Smooth muscle cell (in vitro differentiated cells): ENCODE results near the gene CAMK1D. TPM values are rescaled to one million over a fixed set of nuclear protein-coding genes. Genes with fewer than 3 reads are reported as not detected.

Source experiments
- DNase-seq: peaks from one replicate; lab custom pipeline; 2025; ENCODE audit not compliant: unreplicated experiment; lab: John Stamatoyannopoulos, UW
- H2AFZ ChIP-seq: fragments of 200-600 bp; sonication (generic); 2 replicates; pipeline ENCODE4 v1.6.0; 2016; ENCODE audit warnings: antibody characterized with exemption, low read depth, mild to moderate bottlenecking
- H3F3A ChIP-seq: fragments of 200-600 bp; sonication (generic); 2 replicates; pipeline ENCODE4 v1.6.0; 2017; ENCODE audit warnings: antibody characterized with exemption, low read depth
- H3K27ac ChIP-seq: fragments of 200-600 bp; sonication (generic); 2 replicates; pipeline ENCODE4 v1.5.1; 2016; ENCODE audit warnings: low read depth, mild to moderate bottlenecking
- H3K27me3 ChIP-seq: fragments of 200-600 bp; sonication (generic); 2 replicates; pipeline ENCODE4 v1.6.1; 2016; ENCODE audit warnings: low read depth, mild to moderate bottlenecking
- H3K36me3 ChIP-seq: fragments of 200-600 bp; sonication (generic); 2 replicates; pipeline ENCODE4 v1.5.1; 2016; ENCODE audit warnings: low read depth
- H3K4me1 ChIP-seq: fragments of 200-600 bp; sonication (generic); 2 replicates; pipeline ENCODE4 v1.5.1; 2016; ENCODE audit warnings: low read depth
- H3K4me2 ChIP-seq: fragments of 200-600 bp; sonication (generic); 2 replicates; pipeline ENCODE4 v1.6.0; 2016; ENCODE audit warnings: mild to moderate bottlenecking
- H3K4me3 ChIP-seq: fragments of 200-600 bp; sonication (generic); 2 replicates; pipeline ENCODE4 v1.5.1; 2016; ENCODE audit warnings: mild to moderate bottlenecking
- H3K79me2 ChIP-seq: fragments of 200-600 bp; sonication (generic); 2 replicates; pipeline ENCODE4 v1.6.0; 2016; ENCODE audit warnings: low read depth, mild to moderate bottlenecking
- H3K9ac ChIP-seq: fragments of 200-600 bp; sonication (generic); 2 replicates; pipeline ENCODE4 v1.6.0; 2016; ENCODE audit warnings: low read depth
- H3K9me3 ChIP-seq: fragments of 200-600 bp; sonication (generic); replicated peaks from 2 replicates; pipeline ENCODE4 v1.5.1; 2016; ENCODE audit warnings: low read depth
- H4K20me1 ChIP-seq: fragments of 200-600 bp; sonication (generic); 2 replicates; pipeline ENCODE4 v1.6.0; 2016; ENCODE audit warnings: low read depth
- WGBS: methylation state at CpG from one replicate; pipeline ENCODE4 v1.1.7; 2016; ENCODE audit warnings: low lambda C conversion rate; 5-methylcytosine and 5-hydroxymethylcytosine counted together
- polyA plus RNA-seq: library from polyadenylated mRNA; unstranded; fragments of >200 nt; fragmentation: Nextera tagmentation; extraction: Ambion mirVana; gene quantifications from 2 replicates; pipeline ENCODE4 v1.2.1, GENCODE V29; 2016
- total RNA-seq: library from RNA; depleted of rRNA; stranded (reverse); fragments of >200 nt; gene quantifications from 2 replicates; pipeline ENCODE4 v1.2.3, GENCODE V29; 2014
- TF ChIP-seq, protein P1 (sequence below): fragments of 200-600 bp; sonication (generic); IDR thresholded peaks from 2 replicates; pipeline ENCODE4 v1.5.1; 2017; ENCODE audit warnings: borderline replicate concordance, mild to moderate bottlenecking, antibody characterized with exemption; ENCODE audit not compliant: insufficient read depth, poor library complexity, severe bottlenecking

The CAMK1D gene
- total and polyA plus RNA-seq, 2 experiments from 2014 or later, result 1.6 to 2.3 TPM

DNA sequence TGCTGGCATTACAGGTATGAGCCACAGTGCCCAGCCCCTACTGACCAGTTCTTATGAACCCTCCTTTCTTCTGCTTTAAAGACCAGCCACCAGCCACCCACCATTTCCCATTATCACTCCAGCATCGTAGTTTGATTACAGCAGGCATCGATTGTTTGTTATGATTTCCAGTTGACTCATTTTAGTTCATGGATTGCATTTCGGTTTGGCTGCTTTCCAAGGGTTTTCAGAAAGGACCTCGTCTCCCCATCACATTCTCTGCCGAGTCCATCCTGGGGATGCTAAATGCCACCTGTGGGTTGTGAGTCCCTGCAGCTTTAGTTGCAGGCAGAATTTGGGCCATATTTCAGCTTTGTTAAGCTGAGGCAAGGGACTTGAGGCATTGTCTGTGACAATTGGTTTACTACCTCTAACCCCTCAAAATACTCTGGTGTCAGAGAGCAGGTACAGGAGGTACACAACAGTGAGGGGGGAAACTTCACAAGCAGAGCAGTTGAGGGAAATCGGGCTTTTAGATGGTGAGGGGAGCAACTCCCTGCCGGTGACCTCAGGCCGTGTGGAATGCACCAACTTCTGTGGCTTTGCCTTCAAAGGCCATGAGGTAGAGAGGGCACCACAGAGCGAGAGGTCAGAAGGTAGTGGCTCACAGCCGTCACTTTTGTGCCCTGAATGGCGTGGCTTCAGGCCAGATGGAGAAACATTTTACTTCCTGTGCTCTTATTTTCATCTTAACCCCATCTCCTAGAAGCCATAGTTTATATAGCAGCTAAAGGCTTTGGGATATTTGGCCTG, 448.3 kb downstream of the CAMK1D start:
- H3K4me3 ChIP-seq, result no peak overlapping the region
- H3K9me3 ChIP-seq, result no peaks in the 10 kb centered on the region
- TF ChIP-seq, protein P1, sequence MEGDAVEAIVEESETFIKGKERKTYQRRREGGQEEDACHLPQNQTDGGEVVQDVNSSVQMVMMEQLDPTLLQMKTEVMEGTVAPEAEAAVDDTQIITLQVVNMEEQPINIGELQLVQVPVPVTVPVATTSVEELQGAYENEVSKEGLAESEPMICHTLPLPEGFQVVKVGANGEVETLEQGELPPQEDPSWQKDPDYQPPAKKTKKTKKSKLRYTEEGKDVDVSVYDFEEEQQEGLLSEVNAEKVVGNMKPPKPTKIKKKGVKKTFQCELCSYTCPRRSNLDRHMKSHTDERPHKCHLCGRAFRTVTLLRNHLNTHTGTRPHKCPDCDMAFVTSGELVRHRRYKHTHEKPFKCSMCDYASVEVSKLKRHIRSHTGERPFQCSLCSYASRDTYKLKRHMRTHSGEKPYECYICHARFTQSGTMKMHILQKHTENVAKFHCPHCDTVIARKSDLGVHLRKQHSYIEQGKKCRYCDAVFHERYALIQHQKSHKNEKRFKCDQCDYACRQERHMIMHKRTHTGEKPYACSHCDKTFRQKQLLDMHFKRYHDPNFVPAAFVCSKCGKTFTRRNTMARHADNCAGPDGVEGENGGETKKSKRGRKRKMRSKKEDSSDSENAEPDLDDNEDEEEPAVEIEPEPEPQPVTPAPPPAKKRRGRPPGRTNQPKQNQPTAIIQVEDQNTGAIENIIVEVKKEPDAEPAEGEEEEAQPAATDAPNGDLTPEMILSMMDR, result no peak
- no peaks in the 10 kb centered on the region for H3K36me3 ChIP-seq
- no peaks in the 10 kb centered on the region for H3F3A ChIP-seq
- H4K20me1 ChIP-seq, result no peaks in the 10 kb centered on the region
- no peak overlapping the region for H3K4me2 ChIP-seq
- H3K9ac ChIP-seq, result no peak overlapping the region
- H3K4me1 ChIP-seq, result peaks cover 11% of the 10 kb centered on the region
- H2AFZ ChIP-seq, result no peak overlapping the region
- H3K27ac ChIP-seq, result no peak overlapping the region
- DNase-seq, result no peak
- no peaks in the 10 kb centered on the region for H3K27me3 ChIP-seq
- no peaks in the 10 kb centered on the region for H3K79me2 ChIP-seq
- 76% methylated on average over 11 of the region's 11 CpGs for WGBS

DNA sequence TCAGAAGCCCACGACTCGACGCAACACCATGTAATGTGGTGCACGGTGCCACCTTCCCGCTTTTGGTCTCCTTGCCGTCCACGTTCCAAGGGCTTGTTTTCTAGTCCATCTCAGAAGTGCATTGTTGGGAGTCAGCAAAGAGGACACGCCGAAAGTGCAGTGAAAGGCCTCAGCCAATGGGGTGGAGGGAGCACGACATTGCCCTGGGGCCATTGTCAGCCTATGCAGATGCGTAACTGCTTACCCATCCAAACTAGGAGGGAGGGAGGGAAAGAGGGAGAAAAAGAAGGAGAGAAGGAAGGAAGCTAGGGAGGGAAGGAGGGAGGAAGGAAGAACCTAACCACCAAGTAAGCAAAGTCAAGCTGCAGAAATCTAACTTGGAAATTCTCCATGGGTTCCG, 449.8 kb downstream of the CAMK1D start:
- Histone ChIP-seq H3K27ac (no peak overlapping the region), H3F3A (no peaks in the 10 kb centered on the region), H3K36me3 (no peaks in the 10 kb centered on the region), H3K4me2 (no peak overlapping the region), H3K4me3 (no peak overlapping the region), H3K4me1 (peaks cover 11% of the 10 kb centered on the region), H3K9me3 (no peaks in the 10 kb centered on the region), H3K9ac (no peak overlapping the region), H3K27me3 (no peaks in the 10 kb centered on the region), H2AFZ (no peak overlapping the region), H3K79me2 (no peaks in the 10 kb centered on the region), H4K20me1 (no peaks in the 10 kb centered on the region)
- no peak for DNase-seq
- TF ChIP-seq, protein P1, result no peak
- WGBS, result 86% methylated on average over 12 of the region's 12 CpGs

DNA sequence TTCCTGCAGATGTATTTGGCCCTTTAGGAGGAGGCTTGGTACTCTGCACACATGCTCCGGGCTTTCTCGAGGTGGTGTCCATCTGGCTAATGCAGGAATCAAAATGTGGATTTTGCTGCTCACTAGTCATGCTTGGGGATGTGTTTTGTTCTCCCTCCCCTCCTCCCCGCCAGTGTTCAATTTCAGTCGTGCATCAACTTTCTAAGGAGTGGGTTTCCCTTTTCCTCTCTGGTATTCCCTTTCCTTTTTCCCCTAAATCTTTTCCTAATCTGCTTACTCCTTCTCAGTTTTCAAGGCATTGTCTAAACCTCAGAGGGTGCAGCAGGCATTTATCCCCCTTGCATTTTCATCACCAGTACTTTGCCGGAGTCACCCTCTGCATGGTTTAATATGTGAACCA, 450.4 kb downstream of the CAMK1D start:
- no peaks in the 10 kb centered on the region for H3K79me2 ChIP-seq
- H3K36me3 ChIP-seq, result no peaks in the 10 kb centered on the region
- H3K4me3 ChIP-seq, result no peak overlapping the region
- no peak overlapping the region for H2AFZ ChIP-seq
- TF ChIP-seq, protein P1, result no peak
- no peak overlapping the region for H3K27ac ChIP-seq
- no peak overlapping the region for H3K9ac ChIP-seq
- H3K4me2 ChIP-seq, result no peak overlapping the region
- H3K9me3 ChIP-seq, result no peaks in the 10 kb centered on the region
- 89% methylated on average over 5 of the region's 5 CpGs for WGBS
- H3K4me1 ChIP-seq, result peaks cover 11% of the 10 kb centered on the region
- no peak for DNase-seq
- H4K20me1 ChIP-seq, result no peaks in the 10 kb centered on the region
- H3K27me3 ChIP-seq, result no peaks in the 10 kb centered on the region
- H3F3A ChIP-seq, result no peaks in the 10 kb centered on the region

DNA sequence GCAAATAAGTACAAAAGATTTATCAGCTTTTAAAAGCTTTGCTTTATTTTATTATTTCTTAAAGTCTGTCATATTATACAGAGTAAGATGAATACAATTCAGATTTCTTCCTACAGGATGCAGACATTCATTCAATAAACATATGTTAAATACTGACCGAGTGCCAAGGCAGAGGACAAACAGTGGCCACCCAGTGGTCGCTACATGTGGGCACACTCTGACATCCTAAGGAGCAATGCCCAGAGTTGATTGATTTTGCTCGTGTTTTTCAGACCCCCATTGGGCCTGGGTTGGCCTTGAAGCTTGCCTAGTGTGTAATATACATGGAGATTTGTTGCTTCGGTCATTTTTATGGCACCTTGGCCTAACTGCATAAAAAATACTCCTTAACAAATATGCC, 451.0 kb downstream of the CAMK1D start:
- H3K4me3 ChIP-seq, result no peak overlapping the region
- H3K27ac ChIP-seq, result no peak overlapping the region
- H4K20me1 ChIP-seq, result no peaks in the 10 kb centered on the region
- peaks cover 11% of the 10 kb centered on the region for H3K4me1 ChIP-seq
- H3K79me2 ChIP-seq, result no peaks in the 10 kb centered on the region
- no peaks in the 10 kb centered on the region for H3K27me3 ChIP-seq
- H3K4me2 ChIP-seq, result no peak overlapping the region
- H2AFZ ChIP-seq, result no peak overlapping the region
- H3K36me3 ChIP-seq, result no peaks in the 10 kb centered on the region
- H3K9ac ChIP-seq, result no peak overlapping the region
- TF ChIP-seq, protein P1, result no peak
- no peaks in the 10 kb centered on the region for H3F3A ChIP-seq
- no peak for DNase-seq
- WGBS, result 87% methylated on average over 4 of the region's 4 CpGs
- no peaks in the 10 kb centered on the region for H3K9me3 ChIP-seq
